ENCODE measurements around the gene NEDD4L.

Gene NEDD4L

GRCh38 chr18:58267493-58267892, 223.5 kb downstream of the NEDD4L start:
- TF ChIP-seq, protein P1, sequence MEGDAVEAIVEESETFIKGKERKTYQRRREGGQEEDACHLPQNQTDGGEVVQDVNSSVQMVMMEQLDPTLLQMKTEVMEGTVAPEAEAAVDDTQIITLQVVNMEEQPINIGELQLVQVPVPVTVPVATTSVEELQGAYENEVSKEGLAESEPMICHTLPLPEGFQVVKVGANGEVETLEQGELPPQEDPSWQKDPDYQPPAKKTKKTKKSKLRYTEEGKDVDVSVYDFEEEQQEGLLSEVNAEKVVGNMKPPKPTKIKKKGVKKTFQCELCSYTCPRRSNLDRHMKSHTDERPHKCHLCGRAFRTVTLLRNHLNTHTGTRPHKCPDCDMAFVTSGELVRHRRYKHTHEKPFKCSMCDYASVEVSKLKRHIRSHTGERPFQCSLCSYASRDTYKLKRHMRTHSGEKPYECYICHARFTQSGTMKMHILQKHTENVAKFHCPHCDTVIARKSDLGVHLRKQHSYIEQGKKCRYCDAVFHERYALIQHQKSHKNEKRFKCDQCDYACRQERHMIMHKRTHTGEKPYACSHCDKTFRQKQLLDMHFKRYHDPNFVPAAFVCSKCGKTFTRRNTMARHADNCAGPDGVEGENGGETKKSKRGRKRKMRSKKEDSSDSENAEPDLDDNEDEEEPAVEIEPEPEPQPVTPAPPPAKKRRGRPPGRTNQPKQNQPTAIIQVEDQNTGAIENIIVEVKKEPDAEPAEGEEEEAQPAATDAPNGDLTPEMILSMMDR (IDR thresholded peaks at IDR 0.05; ENCODE audit: borderline replicate concordance, insufficient read depth, low read depth, low read length), result no peak

GRCh38 chr18:58268849-58269248, 224.8 kb downstream of the NEDD4L start:
- TF ChIP-seq, protein P1 (IDR thresholded peaks at IDR 0.05; ENCODE audit: borderline replicate concordance, insufficient read depth, low read depth, low read length), result no peak
- H3K4me3 ChIP-seq (ENCODE audit: low read depth, low read length), result no peak overlapping the region

More at GRCh38 chr18:58267493-58267892, 223.5 kb downstream of the NEDD4L start:
- H3K4me3 ChIP-seq (ENCODE audit: low read depth, low read length), result no peak overlapping the region

- no peak overlapping the region for H3K4me3 ChIP-seq (ENCODE audit: low read depth, low read length)
- TF ChIP-seq, protein P1 (IDR thresholded peaks at IDR 0.05; ENCODE audit: borderline replicate concordance, insufficient read depth, low read depth, low read length), result no peak
These were observed 225.9 kb downstream of the NEDD4L start for GRCh38 chr18:58269931-58270330.

- H3K4me3 ChIP-seq (ENCODE audit: low read depth, low read length), result no peak overlapping the region
- TF ChIP-seq, protein P1 (IDR thresholded peaks at IDR 0.05; ENCODE audit: borderline replicate concordance, insufficient read depth, low read depth, low read length), result no peak
These were observed 226.4 kb downstream of the NEDD4L start for GRCh38 chr18:58270396-58270795.

GRCh38 chr18:58271770-58272169, 227.7 kb downstream of the NEDD4L start:
- TF ChIP-seq, protein P1 (IDR thresholded peaks at IDR 0.05; ENCODE audit: borderline replicate concordance, insufficient read depth, low read depth, low read length), result no peak
- H3K4me3 ChIP-seq (ENCODE audit: low read depth, low read length), result no peak overlapping the region

DNA sequence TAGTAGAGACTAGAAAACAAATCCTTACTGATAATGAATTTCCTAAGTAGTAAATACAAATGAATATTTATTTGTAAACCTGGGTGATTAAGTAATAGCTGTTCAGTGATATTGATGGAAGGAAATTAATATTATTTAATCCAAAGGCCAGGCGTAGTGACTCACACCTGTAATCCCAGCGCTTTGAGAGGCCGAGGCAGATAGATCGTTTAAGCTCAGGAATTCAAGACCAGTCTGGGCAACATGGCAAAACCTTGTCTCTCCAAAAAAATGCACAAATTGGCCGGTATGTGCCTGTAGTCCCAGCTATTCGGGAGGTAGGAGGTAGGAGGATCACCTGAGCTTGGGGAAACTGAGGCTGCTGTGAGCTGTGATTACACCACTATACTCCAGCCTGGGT, 228.2 kb downstream of the NEDD4L start:
- TF ChIP-seq, protein P1 (IDR thresholded peaks at IDR 0.05; ENCODE audit: borderline replicate concordance, insufficient read depth, low read depth, low read length), result no peak
- no peak overlapping the region for H3K4me3 ChIP-seq (ENCODE audit: low read depth, low read length)

DNA sequence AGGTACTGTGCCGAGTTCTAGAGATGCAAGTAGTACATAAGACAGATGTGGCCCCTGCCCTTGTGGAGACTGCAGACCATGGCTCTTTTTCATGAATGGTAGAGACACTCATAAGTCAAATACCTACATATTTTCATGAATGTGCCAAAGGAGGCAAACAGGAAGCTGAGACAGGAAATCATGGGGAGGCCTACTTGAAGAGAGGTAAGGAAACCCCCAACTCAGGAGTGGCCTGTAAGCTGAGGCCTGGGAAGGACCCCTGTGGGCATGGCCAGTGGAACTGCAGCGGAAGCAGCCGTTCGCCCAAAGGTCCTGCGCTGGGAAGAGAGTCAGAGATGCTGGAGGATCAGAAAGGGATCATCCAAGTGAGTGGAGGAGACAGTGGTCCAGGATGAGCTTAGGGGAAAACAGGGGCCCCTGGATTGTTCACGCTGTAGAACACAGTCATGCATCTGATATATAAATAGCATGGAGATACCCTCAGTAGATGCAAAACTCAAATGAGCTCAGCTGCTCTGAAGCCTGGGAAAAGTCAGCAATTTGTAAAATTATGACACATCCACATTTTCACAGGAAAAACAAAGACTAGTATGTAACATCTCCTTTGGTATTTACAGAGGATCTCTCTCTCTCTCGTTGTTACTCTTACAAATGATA, 228.9 kb downstream of the NEDD4L start:
- TF ChIP-seq, protein P1 (IDR thresholded peaks at IDR 0.05; ENCODE audit: borderline replicate concordance, insufficient read depth, low read depth, low read length), result no peak
- H3K4me3 ChIP-seq (ENCODE audit: low read depth, low read length), result no peak overlapping the region
